ENCODE measurements around the gene CTDSP1.
A peak's percentile ranks its signal among the peaks of the same experiment; 100 is the strongest.

Gene CTDSP1

GRCh38 chr2:218383892-218384519, 15.7 kb upstream of the CTDSP1 start:
- no peak for DNase-seq

- no peak for DNase-seq
Observed at GRCh38 chr2:218384975-218385374, 14.7 kb upstream of the CTDSP1 start.

GRCh38 chr2:218386505-218387368, 12.9 kb upstream of the CTDSP1 start:
- DNase-seq: no peak

GRCh38 chr2:218387369-218388194, 12.1 kb upstream of the CTDSP1 start:
- no peak for DNase-seq

GRCh38 chr2:218389333-218390150, 10.1 kb upstream of the CTDSP1 start:
- no peak for DNase-seq

- DNase-seq: no peak
Observed at GRCh38 chr2:218391202-218391601, 8.5 kb upstream of the CTDSP1 start.

GRCh38 chr2:218392459-218392858, 7.2 kb upstream of the CTDSP1 start:
- no peak for DNase-seq

GRCh38 chr2:218392891-218393462, 6.7 kb upstream of the CTDSP1 start:
- DNase-seq: no peak

- DNase-seq: no peak
Observed at GRCh38 chr2:218393750-218394290, 5.8 kb upstream of the CTDSP1 start.

- no peak for DNase-seq
Observed at GRCh38 chr2:218394298-218395089, 5.2 kb upstream of the CTDSP1 start.

GRCh38 chr2:218395090-218395444, 4.6 kb upstream of the CTDSP1 start:
- no peak for DNase-seq

GRCh38 chr2:218395456-218395825, 4.2 kb upstream of the CTDSP1 start:
- no peak for DNase-seq

- DNase-seq: peak; percentile 53 to 84
Observed at GRCh38 chr2:218395826-218396687, 3.6 kb upstream of the CTDSP1 start.

GRCh38 chr2:218396688-218397462, 2.8 kb upstream of the CTDSP1 start:
- no peak for DNase-seq

- DNase-seq: no peak
Observed at GRCh38 chr2:218397463-218397819, 2.2 kb upstream of the CTDSP1 start.

GRCh38 chr2:218397820-218398436, 1.7 kb upstream of the CTDSP1 start:
- DNase-seq: no peak

- no peak for DNase-seq
Observed at GRCh38 chr2:218398437-218399390, 954 bp upstream of the CTDSP1 start.
